ENCODE data around the gene WWP2. TPM values are rescaled to one million over a fixed set of nuclear protein-coding genes. Genes with fewer than 3 reads are reported as not detected.

Gene WWP2
- total and polyA plus RNA-seq, 2 experiments from 2014 or later: 19.9 to 23.1 TPM

- H3K27me3 ChIP-seq: no peaks in the 10 kb centered on the region
- TF ChIP-seq CTCF (IDR thresholded peaks at IDR 0.05; ENCODE audit: poor library complexity): no peak
- TF ChIP-seq EZH2phosphoT487 (IDR thresholded peaks at IDR 0.05; ENCODE audit: low read depth, severe bottlenecking, unreplicated experiment): no peak
- no peak for TF ChIP-seq EZH2 (IDR thresholded peaks at IDR 0.05; ENCODE audit: borderline replicate concordance)
Observed at GRCh38 chr16:69747115-69747514, 15.0 kb upstream of the WWP2 start.

GRCh38 chr16:69748694-69749345, 13.3 kb upstream of the WWP2 start:
- peaks cover 10% of the 10 kb centered on the region for H3K4me1 ChIP-seq (ENCODE audit: insufficient read depth)
- no peak for DNase-seq (ENCODE audit: low spot score)
- H4K20me1 ChIP-seq (ENCODE audit: insufficient read depth, poor library complexity, severe bottlenecking): peaks cover 4% of the 10 kb centered on the region
- no peaks in the 10 kb centered on the region for H3K27me3 ChIP-seq
- H3K4me2 ChIP-seq: no peak overlapping the region
- H3K4me3 ChIP-seq: no peak overlapping the region
- H3K9me2 ChIP-seq (replicated peaks; ENCODE audit: insufficient read depth): no peaks in the 10 kb centered on the region
- H3K36me3 ChIP-seq (replicated peaks; ENCODE audit: insufficient read depth, low read depth): no peaks in the 10 kb centered on the region
- no peak overlapping the region for H3K27ac ChIP-seq
- no peaks in the 10 kb centered on the region for H3K9me3 ChIP-seq (ENCODE audit: low read depth)
- peaks cover 43% of the 10 kb centered on the region for H3K79me2 ChIP-seq
- no peak overlapping the region for H2AFZ ChIP-seq
- WGBS (ENCODE audit: low lambda C conversion rate, missing lambda C conversion rate): 91% methylated on average over 20 of the region's 20 CpGs
- TF ChIP-seq EZH2phosphoT487 (IDR thresholded peaks at IDR 0.05; ENCODE audit: low read depth, severe bottlenecking, unreplicated experiment) (no peak), CTCF (IDR thresholded peaks at IDR 0.05; ENCODE audit: poor library complexity) (no peak), EZH2 (IDR thresholded peaks at IDR 0.05; ENCODE audit: borderline replicate concordance) (no peak)

More at GRCh38 chr16:69747115-69747514, 15.0 kb upstream of the WWP2 start:
- Histone ChIP-seq H3K4me1 (ENCODE audit: insufficient read depth) (no peaks in the 10 kb centered on the region), H3K9me3 (ENCODE audit: low read depth) (no peaks in the 10 kb centered on the region), H3K79me2 (peaks cover 26% of the 10 kb centered on the region), H3K27ac (no peak overlapping the region), H2AFZ (no peak overlapping the region), H3K4me3 (no peak overlapping the region), H3K36me3 (replicated peaks; ENCODE audit: insufficient read depth, low read depth) (no peaks in the 10 kb centered on the region), H3K4me2 (no peak overlapping the region), H3K9me2 (replicated peaks; ENCODE audit: insufficient read depth) (no peaks in the 10 kb centered on the region), H4K20me1 (ENCODE audit: insufficient read depth, poor library complexity, severe bottlenecking) (peaks cover 4% of the 10 kb centered on the region)
- DNase-seq (ENCODE audit: low spot score): no peak
- 62% methylated on average over 8 of the region's 8 CpGs for WGBS (ENCODE audit: low lambda C conversion rate, missing lambda C conversion rate)

GRCh38 chr16:69754143-69754468, 8.0 kb upstream of the WWP2 start:
- H3K36me3 ChIP-seq (replicated peaks; ENCODE audit: insufficient read depth, low read depth): no peaks in the 10 kb centered on the region
- H4K20me1 ChIP-seq (ENCODE audit: insufficient read depth, poor library complexity, severe bottlenecking): peaks cover 4% of the 10 kb centered on the region
- no peaks in the 10 kb centered on the region for H3K9me3 ChIP-seq (ENCODE audit: low read depth)
- TF ChIP-seq EZH2 (IDR thresholded peaks at IDR 0.05; ENCODE audit: borderline replicate concordance) (no peak), EZH2phosphoT487 (IDR thresholded peaks at IDR 0.05; ENCODE audit: low read depth, severe bottlenecking, unreplicated experiment) (no peak), CTCF (IDR thresholded peaks at IDR 0.05; ENCODE audit: poor library complexity) (no peak)
- no peak for DNase-seq (ENCODE audit: low spot score)
- H2AFZ ChIP-seq: peak overlapping the region; percentile 81
- H3K4me3 ChIP-seq: peak overlapping the region; percentile 52
- H3K27ac ChIP-seq: peak overlapping the region; percentile 73
- H3K27me3 ChIP-seq: no peaks in the 10 kb centered on the region
- peaks cover 11% of the 10 kb centered on the region for H3K4me1 ChIP-seq (ENCODE audit: insufficient read depth)
- H3K9me2 ChIP-seq (replicated peaks; ENCODE audit: insufficient read depth): no peaks in the 10 kb centered on the region
- WGBS (ENCODE audit: low lambda C conversion rate, missing lambda C conversion rate): 11% methylated on average over 4 of the region's 4 CpGs
- peak overlapping the region; percentile 77 for H3K4me2 ChIP-seq
- H3K79me2 ChIP-seq: peaks cover 49% of the 10 kb centered on the region
